GM12878 (cell line): ENCODE results near the gene CD70. TPM values are rescaled to one million over a fixed set of nuclear protein-coding genes. Genes with fewer than 3 reads are reported as not detected.

Experiments
- EED ChIP-seq: sonication (generic); IDR thresholded peaks from 2 replicates; pipeline ENCODE4 v1.6.1; 2016; ENCODE audit warnings: antibody characterized with exemption, low read depth
- MEF2A ChIP-seq: IDR thresholded peaks from 2 replicates; pipeline ENCODE4 v1.6.1; 2011; ENCODE audit warnings: low read depth, mild to moderate bottlenecking, low read length, moderate library complexity; ENCODE audit not compliant: insufficient read depth
- YBX1 ChIP-seq: fragments of 450-650 bp; IDR thresholded peaks from 2 replicates; pipeline ENCODE4 v1.6.1; 2016; ENCODE audit warnings: antibody characterized with exemption
- polyA plus RNA-seq, 11 experiments: library from polyadenylated mRNA; depleted of rRNA in 4 of 11; unstranded in 6 of 11; stranded (reverse) in 5 of 11; fragments of >200 nt; fragmentation: Nextera tagmentation in 4 of 11; fragmentation: Illumina TruSeq in 1 of 11; extraction: Ambion mirVana in 4 of 11; extraction: Trizol in 1 of 11; gene quantifications; 1 replicate in 1 of 11; 2 replicates in 10 of 11; pipeline versions ENCODE4 v1.2.1 to v1.2.3, GENCODE V29; 2011 to 2016; ENCODE audit warnings: inconsistent platforms in 2 of 11, missing spikeins in 2 of 11, low read depth in 1 of 11
- total RNA-seq, 4 experiments: library from RNA; depleted of rRNA in 3 of 4; stranded (reverse); fragments of >200 nt in 3 of 4; fragmentation: Illumina TruSeq in 1 of 4; extraction: Trizol in 1 of 4; gene quantifications; 2 replicates each; pipeline versions ENCODE4 v1.2.1 to v1.2.3, GENCODE V29; 2013 to 2021
- TF ChIP-seq, protein P1 (sequence below): fragments of 450-650 bp; formaldehyde crosslinking; IDR thresholded peaks from 2 replicates; pipeline ENCODE4 v1.4.0; 2020; ENCODE audit warnings: mild to moderate bottlenecking, moderate library complexity
- TF ChIP-seq, protein P2 (sequence below): IDR thresholded peaks from 2 replicates; pipeline ENCODE4 v1.6.1; 2012; ENCODE audit warnings: low read depth, low read length, improper control_type of control experiment
- TF ChIP-seq, protein P3 (sequence below): fragments of 450-650 bp; IDR thresholded peaks from 2 replicates; pipeline ENCODE4 v1.6.1; 2017; ENCODE audit warnings: mild to moderate bottlenecking, moderate library complexity

Gene CD70
- total and polyA plus RNA-seq, 10 of the 15 experiments (the other 5 are each of a cell fraction or from before 2014, with no cell fraction given) = 16.4 to 441 (median 265) TPM

DNA sequence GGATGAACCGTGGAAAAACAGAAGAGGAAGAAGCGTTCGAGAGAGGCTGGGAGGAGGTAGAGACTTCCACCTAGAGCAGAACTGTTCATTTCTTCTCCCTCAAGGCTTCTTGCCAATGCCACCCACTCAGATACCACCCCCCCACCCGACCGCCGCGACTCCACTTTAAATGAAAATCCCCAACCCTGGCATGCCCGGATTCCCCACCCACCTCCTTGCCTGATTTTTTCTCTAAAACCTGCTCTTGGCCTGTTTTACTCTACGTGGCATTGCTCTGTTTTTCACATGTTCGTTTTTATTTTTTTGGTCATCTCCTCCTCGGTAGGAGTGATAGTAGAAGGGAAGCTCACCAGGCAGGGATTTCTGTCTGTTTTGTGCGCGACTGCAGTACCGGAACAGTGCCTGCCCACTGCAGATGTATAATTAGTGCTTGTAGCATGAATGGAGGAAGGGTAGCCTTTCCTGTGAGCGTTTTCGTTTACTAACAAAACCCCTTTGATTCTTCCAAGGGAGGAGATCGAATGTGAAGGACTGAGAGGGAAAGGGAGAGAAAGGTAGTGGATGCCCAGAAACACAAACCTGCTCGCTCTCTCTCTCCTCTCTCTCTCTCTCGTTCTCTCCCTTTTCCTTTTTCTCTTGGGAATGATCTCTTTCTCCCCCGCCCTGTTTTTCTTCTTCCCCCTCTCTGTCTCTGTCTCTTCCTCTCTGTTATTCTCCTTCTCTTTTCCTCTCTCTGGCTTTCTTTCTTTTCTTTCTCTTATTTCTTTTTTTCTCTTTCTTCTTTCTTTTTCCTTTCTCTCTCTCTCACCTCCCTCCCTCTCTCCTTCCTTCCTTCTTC is 2.2 kb downstream of the CD70 start (continued):
- 0 out of 2 replicates have a peak, but pooled peaks have one; percentile 18 for TF ChIP-seq MEF2A
- TF ChIP-seq, protein P1, sequence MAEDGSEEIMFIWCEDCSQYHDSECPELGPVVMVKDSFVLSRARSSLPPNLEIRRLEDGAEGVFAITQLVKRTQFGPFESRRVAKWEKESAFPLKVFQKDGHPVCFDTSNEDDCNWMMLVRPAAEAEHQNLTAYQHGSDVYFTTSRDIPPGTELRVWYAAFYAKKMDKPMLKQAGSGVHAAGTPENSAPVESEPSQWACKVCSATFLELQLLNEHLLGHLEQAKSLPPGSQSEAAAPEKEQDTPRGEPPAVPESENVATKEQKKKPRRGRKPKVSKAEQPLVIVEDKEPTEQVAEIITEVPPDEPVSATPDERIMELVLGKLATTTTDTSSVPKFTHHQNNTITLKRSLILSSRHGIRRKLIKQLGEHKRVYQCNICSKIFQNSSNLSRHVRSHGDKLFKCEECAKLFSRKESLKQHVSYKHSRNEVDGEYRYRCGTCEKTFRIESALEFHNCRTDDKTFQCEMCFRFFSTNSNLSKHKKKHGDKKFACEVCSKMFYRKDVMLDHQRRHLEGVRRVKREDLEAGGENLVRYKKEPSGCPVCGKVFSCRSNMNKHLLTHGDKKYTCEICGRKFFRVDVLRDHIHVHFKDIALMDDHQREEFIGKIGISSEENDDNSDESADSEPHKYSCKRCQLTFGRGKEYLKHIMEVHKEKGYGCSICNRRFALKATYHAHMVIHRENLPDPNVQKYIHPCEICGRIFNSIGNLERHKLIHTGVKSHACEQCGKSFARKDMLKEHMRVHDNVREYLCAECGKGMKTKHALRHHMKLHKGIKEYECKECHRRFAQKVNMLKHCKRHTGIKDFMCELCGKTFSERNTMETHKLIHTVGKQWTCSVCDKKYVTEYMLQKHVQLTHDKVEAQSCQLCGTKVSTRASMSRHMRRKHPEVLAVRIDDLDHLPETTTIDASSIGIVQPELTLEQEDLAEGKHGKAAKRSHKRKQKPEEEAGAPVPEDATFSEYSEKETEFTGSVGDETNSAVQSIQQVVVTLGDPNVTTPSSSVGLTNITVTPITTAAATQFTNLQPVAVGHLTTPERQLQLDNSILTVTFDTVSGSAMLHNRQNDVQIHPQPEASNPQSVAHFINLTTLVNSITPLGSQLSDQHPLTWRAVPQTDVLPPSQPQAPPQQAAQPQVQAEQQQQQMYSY (CRISPR knock-in tag) = no peak
- TF ChIP-seq, protein P2, sequence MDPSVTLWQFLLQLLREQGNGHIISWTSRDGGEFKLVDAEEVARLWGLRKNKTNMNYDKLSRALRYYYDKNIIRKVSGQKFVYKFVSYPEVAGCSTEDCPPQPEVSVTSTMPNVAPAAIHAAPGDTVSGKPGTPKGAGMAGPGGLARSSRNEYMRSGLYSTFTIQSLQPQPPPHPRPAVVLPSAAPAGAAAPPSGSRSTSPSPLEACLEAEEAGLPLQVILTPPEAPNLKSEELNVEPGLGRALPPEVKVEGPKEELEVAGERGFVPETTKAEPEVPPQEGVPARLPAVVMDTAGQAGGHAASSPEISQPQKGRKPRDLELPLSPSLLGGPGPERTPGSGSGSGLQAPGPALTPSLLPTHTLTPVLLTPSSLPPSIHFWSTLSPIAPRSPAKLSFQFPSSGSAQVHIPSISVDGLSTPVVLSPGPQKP = no peak
- TF ChIP-seq EED = peak; percentile 12; the same call in 1 of the 2 replicates
- TF ChIP-seq YBX1 = peak; percentile 81; the same call in 1 of the 2 replicates
- TF ChIP-seq, protein P3, sequence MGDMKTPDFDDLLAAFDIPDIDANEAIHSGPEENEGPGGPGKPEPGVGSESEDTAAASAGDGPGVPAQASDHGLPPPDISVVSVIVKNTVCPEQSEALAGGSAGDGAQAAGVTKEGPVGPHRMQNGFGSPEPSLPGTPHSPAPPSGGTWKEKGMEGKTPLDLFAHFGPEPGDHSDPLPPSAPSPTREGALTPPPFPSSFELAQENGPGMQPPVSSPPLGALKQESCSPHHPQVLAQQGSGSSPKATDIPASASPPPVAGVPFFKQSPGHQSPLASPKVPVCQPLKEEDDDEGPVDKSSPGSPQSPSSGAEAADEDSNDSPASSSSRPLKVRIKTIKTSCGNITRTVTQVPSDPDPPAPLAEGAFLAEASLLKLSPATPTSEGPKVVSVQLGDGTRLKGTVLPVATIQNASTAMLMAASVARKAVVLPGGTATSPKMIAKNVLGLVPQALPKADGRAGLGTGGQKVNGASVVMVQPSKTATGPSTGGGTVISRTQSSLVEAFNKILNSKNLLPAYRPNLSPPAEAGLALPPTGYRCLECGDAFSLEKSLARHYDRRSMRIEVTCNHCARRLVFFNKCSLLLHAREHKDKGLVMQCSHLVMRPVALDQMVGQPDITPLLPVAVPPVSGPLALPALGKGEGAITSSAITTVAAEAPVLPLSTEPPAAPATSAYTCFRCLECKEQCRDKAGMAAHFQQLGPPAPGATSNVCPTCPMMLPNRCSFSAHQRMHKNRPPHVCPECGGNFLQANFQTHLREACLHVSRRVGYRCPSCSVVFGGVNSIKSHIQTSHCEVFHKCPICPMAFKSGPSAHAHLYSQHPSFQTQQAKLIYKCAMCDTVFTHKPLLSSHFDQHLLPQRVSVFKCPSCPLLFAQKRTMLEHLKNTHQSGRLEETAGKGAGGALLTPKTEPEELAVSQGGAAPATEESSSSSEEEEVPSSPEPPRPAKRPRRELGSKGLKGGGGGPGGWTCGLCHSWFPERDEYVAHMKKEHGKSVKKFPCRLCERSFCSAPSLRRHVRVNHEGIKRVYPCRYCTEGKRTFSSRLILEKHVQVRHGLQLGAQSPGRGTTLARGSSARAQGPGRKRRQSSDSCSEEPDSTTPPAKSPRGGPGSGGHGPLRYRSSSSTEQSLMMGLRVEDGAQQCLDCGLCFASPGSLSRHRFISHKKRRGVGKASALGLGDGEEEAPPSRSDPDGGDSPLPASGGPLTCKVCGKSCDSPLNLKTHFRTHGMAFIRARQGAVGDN = peak; percentile 62; the same call in 1 of the 2 replicates
